Measurements from ENCODE around the gene CD244. TPM values are rescaled to one million over a fixed set of nuclear protein-coding genes. Genes with fewer than 3 reads are reported as not detected.

CD244 gene
- total RNA-seq, 1 experiment from 2014 or later, result not detected

DNA sequence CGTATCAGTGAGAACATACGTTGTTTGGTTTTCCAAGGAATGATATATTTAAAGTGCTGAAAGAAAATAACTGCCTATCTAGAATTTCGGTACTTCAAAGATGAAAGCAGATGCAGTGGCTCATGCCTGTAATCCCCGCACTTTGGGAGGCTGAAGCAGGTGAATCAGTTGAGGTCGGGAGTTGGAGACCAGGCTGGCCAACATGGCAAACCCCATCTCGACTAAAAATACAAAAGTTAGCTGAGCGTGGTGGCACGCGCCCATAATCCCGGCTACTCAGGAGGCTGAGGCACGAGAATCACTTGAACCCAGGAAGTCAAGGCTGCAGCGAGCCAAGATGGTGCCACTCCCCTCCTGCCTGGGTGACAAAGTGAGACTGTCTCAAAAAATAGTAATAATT, 16.4 kb downstream of the CD244 start:
- DNase-seq (ENCODE audit: low read depth), result no peak

DNA sequence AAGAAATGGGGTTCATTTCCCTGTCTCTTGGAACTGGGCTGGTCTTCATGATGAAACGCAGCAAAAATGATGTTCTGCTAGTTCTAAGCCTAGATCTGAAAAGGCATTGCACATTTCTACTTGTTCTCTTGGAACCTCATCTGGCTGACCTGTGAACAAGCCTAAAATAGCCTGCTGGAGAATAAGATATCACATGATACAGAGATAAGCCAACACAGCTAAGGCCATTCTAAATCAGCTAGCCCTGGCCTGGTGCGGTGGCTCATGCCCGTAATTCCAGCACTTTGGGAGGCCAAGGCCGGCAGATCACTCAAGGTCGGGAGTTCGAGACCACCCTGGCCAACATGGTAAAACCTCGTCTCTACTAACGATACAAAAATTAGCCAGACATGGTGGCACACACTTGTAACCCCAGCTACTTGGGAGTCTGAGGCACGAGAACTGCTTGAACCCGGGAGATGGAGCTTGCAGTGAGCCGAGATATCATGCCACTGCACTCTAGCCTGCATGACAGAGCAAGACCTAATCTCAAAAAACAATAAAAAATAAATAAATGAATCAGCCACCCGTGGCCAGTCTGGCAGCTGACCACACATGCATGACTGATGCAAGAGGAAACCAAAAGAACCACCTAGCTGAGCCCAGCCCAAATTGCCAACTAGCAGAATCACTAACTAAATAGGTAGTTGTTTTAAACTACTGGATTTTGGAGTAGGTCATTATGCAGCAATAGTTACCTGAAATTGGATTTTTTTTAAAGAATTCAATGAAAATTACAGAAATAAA, 18.0 kb downstream of the CD244 start:
- DNase-seq (ENCODE audit: low read depth), result peak; percentile 18

DNA sequence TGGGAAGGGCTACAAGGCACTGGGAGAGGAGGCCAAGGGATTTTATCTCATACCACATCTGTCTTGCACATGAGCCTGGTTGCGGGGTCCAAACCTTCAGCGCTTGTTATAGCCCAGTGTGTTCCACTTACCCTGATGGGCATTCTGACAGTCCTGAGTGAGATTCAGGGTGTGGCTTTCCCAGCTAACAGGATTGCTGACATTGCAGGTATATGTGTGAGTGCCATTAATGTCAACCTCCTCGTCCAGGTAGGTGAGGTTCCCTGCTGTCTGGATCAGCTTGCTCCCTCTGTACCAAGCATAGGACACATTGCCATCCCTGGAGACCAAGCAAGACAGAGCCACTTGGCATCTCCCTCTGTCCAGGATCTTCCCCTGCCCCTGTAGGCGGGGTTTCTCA, 21.6 kb downstream of the CD244 start:
- no peak for DNase-seq (ENCODE audit: low read depth)

DNA sequence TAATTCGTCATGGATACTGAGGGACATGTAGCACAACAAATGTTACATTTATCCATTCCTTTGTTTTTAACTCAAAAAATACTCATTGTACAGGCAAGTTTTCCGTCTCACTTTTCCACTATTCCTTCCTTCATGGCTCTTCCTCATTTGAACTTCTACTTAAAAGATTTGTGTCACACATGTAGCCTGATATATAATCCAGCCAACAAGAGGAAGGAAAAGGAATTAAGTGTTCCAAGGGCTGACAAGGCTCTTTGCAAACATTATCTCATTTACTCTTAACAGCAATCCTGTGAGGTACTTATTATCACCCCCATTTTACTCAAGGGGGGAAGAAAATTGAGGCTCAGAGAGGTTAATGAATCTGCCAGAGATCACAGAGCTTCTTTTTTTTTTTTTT, 22.9 kb downstream of the CD244 start:
- no peak for DNase-seq (ENCODE audit: low read depth)

DNA sequence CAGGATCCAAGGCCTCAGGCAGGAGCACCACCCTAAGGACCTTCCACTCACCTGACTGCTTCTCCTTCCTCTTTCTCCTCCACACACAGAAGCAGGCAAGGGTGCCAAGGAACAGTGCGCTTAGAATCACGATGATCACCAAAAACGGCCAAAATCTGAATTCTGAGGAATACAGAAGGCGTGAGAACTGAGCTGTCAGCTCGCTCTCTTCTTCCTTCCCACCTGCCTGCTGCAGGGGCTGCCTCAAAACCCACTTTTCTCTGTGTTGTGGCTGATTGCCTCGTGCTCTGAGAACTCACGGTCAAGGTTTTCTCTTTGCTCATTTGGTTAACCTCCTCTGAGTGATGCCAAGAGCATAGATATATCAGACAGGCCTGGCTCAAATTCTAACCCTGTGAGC, 23.8 kb downstream of the CD244 start:
- DNase-seq (ENCODE audit: low read depth), result no peak

DNA sequence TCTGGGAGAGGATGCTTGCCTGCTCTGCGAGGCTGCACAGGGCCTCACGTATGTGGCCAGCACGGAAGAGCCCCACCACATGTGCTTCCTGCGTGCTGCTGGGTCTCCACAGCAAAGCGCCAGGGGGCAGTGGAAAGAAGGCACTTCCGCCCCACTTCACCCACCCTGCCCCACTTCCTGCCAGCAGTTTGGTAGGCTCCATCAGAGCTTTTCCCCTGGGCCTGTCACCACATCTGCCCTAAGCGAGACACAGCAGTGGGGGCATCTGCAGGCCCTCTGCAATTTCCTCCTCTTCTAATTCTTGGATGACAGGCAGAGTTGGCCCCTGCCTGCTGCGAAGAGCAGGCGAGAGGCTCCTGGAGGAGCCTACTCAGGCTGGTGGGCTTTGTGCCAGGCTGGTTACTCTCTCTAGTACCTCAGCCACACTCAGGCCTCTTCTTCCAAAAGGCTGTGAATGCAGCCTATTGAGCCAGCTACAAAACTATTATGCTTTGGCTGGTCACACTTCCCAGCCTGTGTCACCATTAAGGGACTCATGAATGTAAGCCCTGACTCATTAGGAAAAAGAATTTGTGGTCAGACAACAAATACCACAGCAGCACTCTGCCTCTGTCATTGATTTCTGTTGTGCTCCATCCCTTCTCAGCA, 25.0 kb downstream of the CD244 start:
- DNase-seq (ENCODE audit: low read depth), result peak; percentile 67

DNA sequence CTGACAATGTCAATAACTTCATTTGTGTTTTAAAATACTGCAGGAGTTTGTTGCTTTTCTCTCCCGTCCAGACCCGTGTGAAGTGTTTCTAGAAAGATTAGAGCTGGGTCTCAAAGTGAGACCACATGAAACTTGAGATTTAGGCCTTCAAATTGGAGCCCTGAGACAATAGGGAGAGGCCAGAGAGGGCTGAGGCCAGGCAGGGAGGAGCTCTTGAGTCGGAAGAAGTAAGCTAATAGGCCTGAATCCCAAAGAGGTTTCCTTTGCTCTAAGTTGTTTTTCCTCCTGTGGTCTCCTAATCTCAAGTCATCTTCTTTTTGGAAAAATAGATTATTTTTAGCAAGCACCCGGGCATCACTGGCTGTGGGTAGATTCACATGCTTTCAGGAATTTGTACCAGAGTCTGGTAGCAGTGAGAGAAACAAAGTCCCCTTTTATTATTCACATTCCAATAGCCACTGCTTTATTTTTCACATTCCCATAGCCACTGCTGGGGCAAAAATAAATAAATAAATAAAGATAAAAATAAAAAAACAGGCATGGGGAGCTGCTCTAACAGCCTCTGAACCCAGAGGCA, 25.6 kb downstream of the CD244 start:
- no peak for DNase-seq (ENCODE audit: low read depth)

DNA sequence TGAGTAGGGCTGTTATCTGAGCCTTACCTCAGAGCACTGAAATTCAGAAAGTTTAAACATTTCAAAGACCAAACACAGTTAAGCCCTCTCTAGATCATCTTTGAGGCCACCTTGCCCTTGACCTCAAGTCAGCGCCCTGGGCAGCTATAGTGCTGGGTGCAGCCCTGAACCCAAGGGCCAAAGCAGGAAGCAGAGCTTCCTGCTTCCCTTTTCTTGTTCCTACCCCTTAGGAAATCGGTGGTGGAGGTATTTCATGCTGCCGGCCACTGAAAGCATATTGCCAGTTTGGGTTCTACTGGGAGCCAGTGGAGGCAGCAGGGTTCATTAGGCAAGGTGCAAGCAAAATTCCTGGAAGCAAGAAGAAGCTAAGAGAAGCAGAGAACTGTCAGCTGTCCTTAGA, 26.1 kb downstream of the CD244 start:
- no peak for DNase-seq (ENCODE audit: low read depth)

DNA sequence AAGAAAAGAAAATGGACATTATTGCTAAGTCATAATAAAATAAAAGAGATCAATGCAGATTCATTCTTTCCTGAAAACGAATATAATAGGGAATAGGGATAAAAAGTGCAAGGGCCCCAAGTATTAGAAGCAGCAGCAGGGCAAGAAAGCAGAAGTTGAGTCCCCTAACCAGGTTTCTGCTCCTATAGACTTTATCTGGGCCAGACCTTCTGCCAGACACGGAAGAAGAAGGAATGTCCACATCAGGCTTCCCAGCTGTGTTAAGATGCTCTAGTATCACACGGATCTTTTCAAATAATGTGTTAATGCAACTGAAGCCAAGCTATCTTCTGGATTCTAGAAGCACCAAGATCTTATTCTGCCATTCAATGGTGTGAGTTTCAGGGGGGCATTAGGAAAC, 26.9 kb downstream of the CD244 start:
- DNase-seq (ENCODE audit: low read depth), result no peak

DNA sequence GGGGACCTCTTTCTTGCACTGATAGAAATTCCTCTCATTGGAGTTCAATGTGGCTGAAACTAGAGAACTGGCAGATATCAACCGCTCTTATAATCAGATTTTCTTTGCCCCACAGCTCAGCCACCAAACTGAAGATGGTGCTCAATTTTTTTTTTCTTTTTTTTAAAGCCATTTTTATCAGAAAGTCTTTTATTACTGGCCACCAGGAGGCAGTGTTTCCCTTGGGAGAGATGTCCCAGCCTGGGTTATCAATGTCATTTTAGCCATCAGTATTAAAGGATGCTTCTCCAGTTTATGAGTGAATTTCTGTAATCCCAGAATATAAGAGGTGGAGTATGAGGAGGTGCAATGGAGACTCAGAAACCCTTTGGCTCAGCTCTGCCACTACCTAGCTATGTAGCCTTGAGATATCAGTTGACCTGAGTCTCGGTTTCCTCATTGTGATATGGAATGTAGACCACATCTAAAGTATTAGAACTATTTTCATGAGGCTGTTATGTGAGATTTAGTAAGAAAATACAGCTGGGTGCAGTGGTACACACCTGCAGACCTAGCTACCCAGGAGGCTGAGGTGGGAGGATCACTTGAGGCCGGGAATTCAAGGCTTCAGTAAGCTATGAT, 27.6 kb downstream of the CD244 start:
- DNase-seq (ENCODE audit: low read depth), result peak; percentile 26

DNA sequence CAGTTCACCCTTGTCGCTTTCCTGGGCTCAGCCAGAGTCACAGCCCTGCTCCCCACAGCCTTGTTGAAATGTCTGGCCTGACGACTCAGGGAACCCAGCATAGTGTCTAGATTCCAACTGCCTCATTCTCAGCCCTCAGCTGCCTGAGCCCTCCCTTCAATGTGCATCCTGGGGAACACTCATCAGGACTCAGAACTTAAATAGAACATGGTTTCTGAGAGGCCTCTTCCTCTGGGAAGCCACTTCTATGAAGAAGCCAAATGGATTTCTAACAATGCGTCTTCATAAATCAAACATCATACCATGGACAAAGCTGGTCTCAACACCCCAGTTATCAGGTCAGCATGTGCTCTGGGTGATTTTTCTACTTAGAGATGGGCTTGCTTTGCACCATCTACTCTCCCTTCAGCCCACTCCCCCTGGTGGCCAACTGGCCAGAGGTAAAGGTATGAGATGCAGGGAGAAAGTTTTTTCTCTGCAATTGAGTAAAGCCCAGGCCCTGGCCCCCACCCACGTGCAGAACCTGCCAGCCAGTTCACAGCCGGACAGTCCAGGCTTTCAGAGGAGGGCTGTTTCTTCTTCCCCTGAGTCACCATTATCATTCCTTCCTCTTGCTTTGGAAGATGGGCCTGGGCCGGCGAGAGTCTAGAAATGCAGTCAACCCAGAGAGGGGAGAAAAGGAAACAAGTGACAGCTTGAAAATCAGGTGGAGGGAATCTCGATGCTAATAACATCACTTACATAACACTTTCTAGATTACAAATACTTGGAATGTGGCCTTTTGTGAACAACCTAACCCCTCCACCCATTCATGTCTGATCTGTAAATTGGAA, 32.1 kb downstream of the CD244 start:
- peak; percentile 55 for DNase-seq (ENCODE audit: low read depth)

DNA sequence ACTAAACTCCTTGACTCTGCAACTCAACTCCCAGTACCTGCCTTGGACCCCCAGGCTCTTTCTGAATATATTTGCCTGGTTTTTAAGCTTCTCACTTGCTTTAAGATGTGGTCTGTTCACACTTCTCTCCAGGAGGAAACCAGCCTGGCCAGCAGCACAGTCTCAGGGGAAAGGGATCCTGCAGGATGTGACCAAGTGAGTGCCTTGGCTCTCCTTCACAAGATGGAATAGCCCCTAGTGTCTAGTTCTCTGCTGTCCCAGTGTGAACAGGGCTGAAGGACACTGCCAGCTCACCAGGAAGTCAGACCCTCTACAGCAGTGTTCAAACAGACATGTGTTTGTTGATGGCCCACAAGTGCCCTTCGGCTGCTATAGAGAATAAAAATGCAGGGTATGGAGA, 32.9 kb downstream of the CD244 start:
- DNase-seq (ENCODE audit: low read depth), result no peak

DNA sequence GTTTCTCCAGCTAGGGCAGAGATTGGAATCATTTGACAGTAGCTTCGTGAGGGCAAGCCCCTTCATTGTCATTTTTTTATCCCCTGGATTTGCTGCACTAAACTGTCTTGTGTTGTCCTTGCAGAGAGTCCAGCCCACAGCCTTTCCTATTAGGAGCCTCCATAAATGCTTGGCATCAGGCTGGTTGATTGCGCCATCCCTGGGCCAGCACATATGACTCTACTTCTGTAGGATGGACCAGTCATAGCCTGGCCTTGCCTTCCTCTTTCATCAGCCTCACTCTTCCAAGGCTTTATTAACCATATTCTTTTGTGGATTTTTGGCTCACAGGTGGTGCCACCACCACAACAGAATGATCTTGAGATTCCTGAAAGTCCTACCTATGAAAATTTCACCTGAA, 35.3 kb downstream of the CD244 start:
- DNase-seq (ENCODE audit: low read depth), result no peak

DNA sequence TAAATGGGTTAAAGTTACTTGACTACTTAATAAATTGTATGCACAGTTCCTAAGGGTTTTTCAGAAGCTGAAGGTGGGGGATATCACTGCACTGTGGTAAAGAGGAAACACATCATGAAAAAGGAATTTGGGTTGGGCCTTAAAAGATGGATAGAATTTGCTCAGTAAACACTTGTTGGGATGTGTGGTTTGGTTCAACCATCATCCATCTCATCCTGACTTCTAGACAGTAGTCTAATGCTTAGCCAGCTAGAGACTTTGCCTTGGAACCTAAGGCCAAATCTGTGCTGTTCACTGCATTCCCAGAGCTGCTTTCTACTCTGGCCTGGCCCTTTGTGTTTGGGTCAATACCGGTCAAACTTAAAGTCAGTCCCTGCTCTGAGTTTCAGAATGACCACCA, 36.1 kb downstream of the CD244 start:
- DNase-seq (ENCODE audit: low read depth), result peak; percentile 68

DNA sequence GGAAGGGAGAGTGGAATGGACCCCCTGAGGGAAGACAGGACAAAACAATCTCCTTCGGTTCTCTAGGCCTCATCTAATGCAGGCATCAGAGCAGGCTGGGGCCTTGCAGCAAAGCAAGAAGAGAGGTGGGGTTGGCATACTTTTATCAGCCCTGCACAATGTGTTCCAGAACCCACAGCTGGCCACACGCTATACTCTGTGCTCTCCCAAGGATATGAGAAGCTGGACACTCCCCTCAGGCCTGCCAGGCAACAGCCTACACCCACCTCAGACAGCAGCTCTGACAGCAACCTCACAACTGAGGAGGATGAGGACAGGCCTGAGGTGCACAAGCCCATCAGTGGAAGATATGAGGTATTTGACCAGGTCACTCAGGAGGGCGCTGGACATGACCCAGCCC, 39.4 kb downstream of the CD244 start:
- no peak for DNase-seq (ENCODE audit: low read depth)

DNA sequence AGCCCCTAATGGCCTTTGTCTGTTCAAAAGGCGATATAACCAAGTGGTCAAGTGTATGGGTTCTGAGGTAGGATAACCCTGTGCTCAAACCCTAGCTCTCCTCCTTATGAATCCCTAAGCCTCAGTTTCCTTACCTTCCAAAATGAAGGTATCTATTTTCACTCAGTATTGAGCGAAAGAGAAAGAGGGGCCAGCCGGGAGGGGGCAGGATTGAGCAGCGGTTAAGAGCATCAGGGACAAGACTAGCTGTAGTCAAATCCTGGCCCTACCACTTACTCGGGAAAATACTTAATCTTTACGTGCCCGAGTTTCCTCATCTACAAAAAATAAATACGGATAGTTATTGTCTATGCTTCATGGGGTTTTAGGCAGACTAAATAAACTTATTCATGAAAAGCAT, 41.1 kb downstream of the CD244 start:
- no peak for DNase-seq (ENCODE audit: low read depth)

DNA sequence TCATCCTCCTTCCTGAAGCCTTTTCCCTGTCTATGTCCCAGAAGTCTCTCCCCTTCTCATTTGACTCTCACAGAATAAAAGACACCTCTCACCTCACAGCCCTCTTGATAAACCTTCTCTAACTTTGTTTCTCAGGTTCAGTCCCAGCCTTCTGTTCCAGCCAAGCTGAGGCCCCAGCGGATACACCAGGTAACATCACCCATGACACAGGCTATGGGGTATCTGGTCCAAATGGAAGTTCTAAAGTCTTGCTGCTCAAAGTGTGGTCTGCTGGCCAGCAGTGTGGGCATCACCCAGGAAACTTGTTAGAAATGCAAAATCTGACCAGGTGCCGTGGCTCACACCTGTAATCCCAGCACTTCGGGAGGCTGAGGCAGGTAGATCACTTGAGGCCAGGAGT, 43.5 kb downstream of the CD244 start:
- DNase-seq (ENCODE audit: low read depth), result no peak

DNA sequence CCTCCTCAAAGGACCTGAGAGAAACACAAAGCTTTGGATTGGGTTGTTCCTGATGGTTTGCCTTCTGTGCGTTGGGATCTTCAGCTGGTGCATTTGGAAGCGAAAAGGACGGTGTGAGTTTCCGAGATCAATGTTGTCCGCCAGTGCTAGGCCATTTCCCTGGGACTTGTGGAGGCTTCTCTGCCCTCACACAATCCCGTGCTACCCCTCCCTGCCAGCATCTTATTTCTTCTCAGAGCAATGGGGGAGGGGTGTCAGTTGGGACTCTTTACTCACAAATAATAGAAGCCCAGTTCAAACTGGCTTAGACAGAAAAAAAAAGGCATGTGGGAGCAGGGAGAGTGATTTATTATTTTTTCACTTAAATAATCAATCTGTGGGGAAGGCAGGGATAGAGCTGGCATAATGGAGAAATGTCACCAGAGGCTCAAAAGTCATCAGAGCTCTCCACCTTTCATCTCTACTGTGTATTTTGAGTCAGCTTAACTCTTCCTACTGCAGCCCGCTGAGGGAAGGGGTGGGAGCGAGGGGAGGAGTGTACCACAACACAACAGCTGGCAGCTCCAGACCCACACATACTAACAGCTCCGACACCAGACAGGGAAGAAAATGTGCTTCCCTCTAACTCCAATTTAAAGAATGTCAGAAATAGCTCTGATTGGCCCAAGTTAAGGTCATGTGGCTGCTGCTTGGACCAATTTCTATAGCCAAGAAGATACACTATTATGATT, 44.3 kb downstream of the CD244 start:
- DNase-seq (ENCODE audit: low read depth), result no peak

DNA sequence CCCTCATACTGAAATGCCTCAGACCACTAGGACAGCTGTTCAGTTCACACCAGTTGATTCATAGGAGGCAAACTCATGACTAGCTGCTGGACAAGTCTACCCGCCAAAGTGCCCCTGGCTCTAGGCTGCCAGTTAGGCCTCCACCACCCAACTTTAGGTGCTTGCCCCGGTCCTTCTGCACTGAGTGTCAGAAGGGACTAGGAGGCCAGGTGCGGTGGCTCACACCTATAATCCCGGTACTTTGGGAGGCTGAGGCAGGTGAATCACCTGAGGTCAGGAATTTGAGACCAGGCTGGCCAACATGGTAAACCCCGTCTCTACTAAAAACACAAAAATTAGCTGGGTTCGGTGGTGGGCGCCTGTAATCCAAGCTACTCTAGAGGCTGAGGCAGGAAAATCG, 47.8 kb downstream of the CD244 start:
- DNase-seq (ENCODE audit: low read depth), result no peak

DNA sequence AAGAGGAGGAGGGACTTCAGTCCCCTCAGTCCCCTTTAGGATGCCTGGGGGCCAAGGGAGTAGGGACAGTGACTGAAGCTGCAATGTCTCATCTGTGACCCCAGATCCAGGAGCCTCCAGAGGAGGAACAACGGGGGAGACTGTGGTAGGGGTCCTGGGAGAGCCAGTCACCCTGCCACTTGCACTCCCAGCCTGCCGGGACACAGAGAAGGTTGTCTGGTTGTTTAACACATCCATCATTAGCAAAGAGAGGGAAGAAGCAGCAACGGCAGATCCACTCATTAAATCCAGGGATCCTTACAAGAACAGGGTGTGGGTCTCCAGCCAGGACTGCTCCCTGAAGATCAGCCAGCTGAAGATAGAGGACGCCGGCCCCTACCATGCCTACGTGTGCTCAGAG, 48.4 kb downstream of the CD244 start:
- DNase-seq (ENCODE audit: low read depth), result no peak

DNA sequence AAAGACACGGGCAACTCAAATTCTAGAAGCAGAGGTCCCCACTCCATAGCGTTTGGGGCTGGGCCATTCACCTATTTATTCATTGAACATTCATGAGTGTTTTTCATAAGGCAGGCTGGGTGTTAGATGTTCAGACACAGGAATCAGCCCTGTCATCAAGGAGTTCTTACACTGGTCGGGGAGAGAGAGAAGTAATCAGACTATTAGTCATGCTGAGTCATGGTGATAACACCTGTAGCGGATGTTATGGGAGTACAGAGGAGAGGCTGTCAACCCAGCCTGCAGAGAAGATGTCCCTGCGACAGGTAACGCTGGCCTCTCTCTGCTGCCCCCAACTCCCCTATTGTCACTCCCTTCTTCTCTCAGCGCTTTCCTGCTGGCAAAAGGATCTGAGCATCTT, 49.5 kb downstream of the CD244 start:
- peak; percentile 61 for DNase-seq (ENCODE audit: low read depth)
